Measurements from ENCODE around the gene MSMP. TPM values are rescaled to one million over a fixed set of nuclear protein-coding genes. Genes with fewer than 3 reads are reported as not detected.

MSMP gene
- total and polyA plus RNA-seq, 10 of the 15 experiments (the other 5 are each of a cell fraction or from before 2014, with no cell fraction given), result 0.33 to 2.4 (median 0.86) TPM; not detected in 4

DNA sequence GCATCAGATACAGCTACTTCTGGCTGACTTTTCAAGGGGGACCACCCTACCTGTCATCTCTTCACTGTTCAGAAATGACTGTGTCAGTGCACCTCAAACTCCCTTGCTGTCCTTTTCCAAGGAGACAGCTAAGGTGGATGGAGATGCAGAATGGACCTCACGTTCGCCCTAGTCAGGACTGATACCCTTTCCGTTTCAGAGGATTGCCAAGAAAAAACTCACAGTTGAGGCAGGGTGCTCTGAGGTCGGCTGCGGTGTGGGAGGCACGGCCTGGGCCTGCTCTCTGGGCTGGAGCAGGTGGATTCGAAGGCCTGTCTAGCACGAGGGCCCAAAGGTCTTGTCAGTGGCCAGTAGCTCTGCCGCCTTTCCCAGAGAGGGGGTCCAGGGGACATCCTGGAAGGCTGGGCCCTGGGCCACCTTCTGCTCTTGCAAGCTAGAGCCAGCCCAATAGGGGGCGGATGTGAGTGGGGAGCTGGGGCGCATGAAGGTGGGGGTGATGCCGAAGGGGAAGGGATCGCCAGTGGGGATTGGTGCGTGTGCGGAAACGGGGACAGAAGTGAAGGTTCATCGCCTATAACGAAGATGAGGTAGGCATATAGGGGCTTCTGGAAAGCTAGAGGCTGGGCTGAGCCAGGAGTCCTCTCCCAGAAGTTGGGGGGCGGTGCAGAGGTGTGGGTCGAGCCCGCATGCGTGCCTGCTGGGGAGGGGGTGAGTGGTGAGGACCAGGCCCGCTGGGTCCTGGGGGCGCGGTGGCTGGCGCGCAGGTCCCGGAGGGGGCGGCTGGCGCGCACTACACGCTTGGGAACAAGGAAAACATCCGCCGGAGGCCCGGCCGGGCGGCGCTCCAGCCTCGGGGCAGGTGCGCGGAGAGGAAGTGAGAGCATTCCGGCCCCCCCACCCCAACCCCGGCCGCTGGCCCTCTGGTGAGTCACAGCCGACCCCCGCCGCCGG is 2.5 kb upstream of the MSMP start:
- no peaks in the 10 kb centered on the region for H3K27me3 ChIP-seq (replicated peaks in 1 of 2; ENCODE audit: control insufficient read depth in 2 of 2, insufficient read depth in 2 of 2, low read length in 1 of 2)
- FAIRE-seq (peak; percentile 7), ATAC-seq (peak; percentile 86), DNase-seq (ENCODE audit: low read depth, low spot score) (no peak)
- peaks cover 33% of the 10 kb centered on the region for H3K79me2 ChIP-seq (ENCODE audit: control insufficient read depth, insufficient read depth, low read length)
- peaks cover 22% of the 10 kb centered on the region for H3K4me1 ChIP-seq (ENCODE audit: control insufficient read depth, insufficient read depth, low read length)
- in situ Hi-C loops (cut with MboI) (no loop called here), intact Hi-C loops (cut with micrococcal nuclease; ENCODE audit: unreplicated experiment) (loop anchor here (2.0 kb wide), 1 partner anchor 24 kb away; the partner anchor contains the start of genes CREB3 and TLN1)
- ChIA-PET CTCF (interaction anchor here (0.6 to 2.0 kb wide), 32 partner anchors 9 to 705 kb away, joined by 3 to 27 read pairs (median 6); partner anchors contain the start of genes CCDC107, HINT2, RMRP and SPAG8), RAD21 (ENCODE audit: unreplicated experiment) (interaction anchor here (0.9 to 1.6 kb wide), 9 partner anchors 8 to 109 kb away, joined by 3 to 9 read pairs (median 4); partner anchors contain the start of genes ARHGEF39, CCDC107, CREB3 and GBA2), SMC1A (ENCODE audit: uncharacterized antibody, unreplicated experiment) (interaction anchor here (0.7 to 3.4 kb wide), 13 partner anchors 10 to 126 kb away, joined by 3 to 12 read pairs (median 3); partner anchors contain the start of genes ARHGEF39, CCDC107, CREB3 and RMRP), POLR2A (interaction anchor here (0.7 to 1.5 kb wide), 11 partner anchors 8 to 99 kb away, joined by 3 to 7 read pairs (median 3); partner anchors contain the start of genes CCDC107, HINT2, RMRP and TLN1)
- H2AFZ ChIP-seq (ENCODE audit: control insufficient read depth, low read depth, low read length), result peak overlapping the region; percentile 90
- no TSS peak for BruUV-seq (replicated peaks)
- peak overlapping the region; percentile 90 for H3K4me2 ChIP-seq (ENCODE audit: control insufficient read depth, insufficient read depth)
- H3K9ac ChIP-seq (ENCODE audit: control insufficient read depth, insufficient read depth, low read length), result peak overlapping the region; percentile 97
- H4K20me1 ChIP-seq (ENCODE audit: control insufficient read depth, insufficient read depth), result no peaks in the 10 kb centered on the region
- H3K36me3 ChIP-seq (ENCODE audit: control insufficient read depth in 2 of 2, insufficient read depth in 2 of 2, low read length in 1 of 2), result peaks cover 5 to 13% of the 10 kb centered on the region in 2 experiments
- no peaks in the 10 kb centered on the region for H3K9me3 ChIP-seq (replicated peaks; ENCODE audit: control insufficient read depth, insufficient read depth, low read length)
- H3K4me3 ChIP-seq, result peak overlapping the region; percentile 87
- peak overlapping the region; percentile 98 for H3K27ac ChIP-seq (ENCODE audit: control insufficient read depth, insufficient read depth)
- 5% methylated on average over 40 of the region's 48 CpGs for WGBS (ENCODE audit: insufficient coverage, insufficient replicate concordance, low lambda C conversion rate, missing lambda C conversion rate)
- TF ChIP-seq STAT1 (conservative IDR thresholded peaks at IDR 0.05), result no peak
- peak; percentile 21; the same call in 1 of the 2 replicates for TF ChIP-seq YY1 (IDR thresholded peaks at IDR 0.05; ENCODE audit: low read depth, low read length)
- TF ChIP-seq NR2C1 (IDR thresholded peaks at IDR 0.05), result no peak
- TF ChIP-seq RFX5 (IDR thresholded peaks at IDR 0.05; ENCODE audit: low read depth, low read length), result 0 out of 2 replicates have a peak, but pooled peaks have one; percentile 35
- peak; percentile 82 for TF ChIP-seq GATAD2B (conservative IDR thresholded peaks at IDR 0.05; ENCODE audit: low read depth)
- TF ChIP-seq RELA (IDR thresholded peaks at IDR 0.05; ENCODE audit: borderline replicate concordance, partially characterized antibody), result peak; percentile 16
- TF ChIP-seq ZNF217 (IDR thresholded peaks at IDR 0.05), result 0 out of 2 replicates have a peak, but pooled peaks have one; percentile 14
- 0 out of 2 replicates have a peak, but pooled peaks have one; percentile 5 for TF ChIP-seq MEF2A (IDR thresholded peaks at IDR 0.05; ENCODE audit: insufficient read depth, low read depth, low read length)
- peak; percentile 14; the same call in 1 of the 2 replicates for TF ChIP-seq FOXM1 (IDR thresholded peaks at IDR 0.05; ENCODE audit: low read depth, low read length)
- TF ChIP-seq ASH2L (IDR thresholded peaks at IDR 0.05; ENCODE audit: borderline replicate concordance, low read depth), result peak; percentile 28; the same call in 1 of the 2 replicates
- TF ChIP-seq CBFB (IDR thresholded peaks at IDR 0.05; ENCODE audit: low read depth), result no peak
- no peak for TF ChIP-seq ATF7 (IDR thresholded peaks at IDR 0.05; ENCODE audit: low read depth)
- peak; percentile 73; the same call in 1 of the 2 replicates for TF ChIP-seq TCF3 (IDR thresholded peaks at IDR 0.05; ENCODE audit: borderline replicate concordance, insufficient read depth, low read depth, low read length)
- TF ChIP-seq, protein P1, sequence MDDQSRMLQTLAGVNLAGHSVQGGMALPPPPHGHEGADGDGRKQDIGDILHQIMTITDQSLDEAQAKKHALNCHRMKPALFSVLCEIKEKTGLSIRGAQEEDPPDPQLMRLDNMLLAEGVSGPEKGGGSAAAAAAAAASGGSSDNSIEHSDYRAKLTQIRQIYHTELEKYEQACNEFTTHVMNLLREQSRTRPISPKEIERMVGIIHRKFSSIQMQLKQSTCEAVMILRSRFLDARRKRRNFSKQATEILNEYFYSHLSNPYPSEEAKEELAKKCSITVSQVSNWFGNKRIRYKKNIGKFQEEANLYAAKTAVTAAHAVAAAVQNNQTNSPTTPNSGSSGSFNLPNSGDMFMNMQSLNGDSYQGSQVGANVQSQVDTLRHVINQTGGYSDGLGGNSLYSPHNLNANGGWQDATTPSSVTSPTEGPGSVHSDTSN (IDR thresholded peaks at IDR 0.05; ENCODE audit: insufficient replicate concordance, low read depth, low read length), result no peak
- TF ChIP-seq SMC3 (IDR thresholded peaks at IDR 0.05; ENCODE audit: borderline replicate concordance, low read length), result peak; percentile 29; the same call in 1 of the 2 replicates
- 0 out of 2 replicates have a peak, but pooled peaks have one; percentile 55 for TF ChIP-seq TAF1 (IDR thresholded peaks at IDR 0.05; ENCODE audit: borderline replicate concordance, low read depth, low read length)
- TF ChIP-seq NFXL1 (IDR thresholded peaks at IDR 0.05; ENCODE audit: borderline replicate concordance), result no peak
- no peak for TF ChIP-seq HDAC6 (IDR thresholded peaks at IDR 0.05; ENCODE audit: unreplicated experiment)
- TF ChIP-seq, protein P2, sequence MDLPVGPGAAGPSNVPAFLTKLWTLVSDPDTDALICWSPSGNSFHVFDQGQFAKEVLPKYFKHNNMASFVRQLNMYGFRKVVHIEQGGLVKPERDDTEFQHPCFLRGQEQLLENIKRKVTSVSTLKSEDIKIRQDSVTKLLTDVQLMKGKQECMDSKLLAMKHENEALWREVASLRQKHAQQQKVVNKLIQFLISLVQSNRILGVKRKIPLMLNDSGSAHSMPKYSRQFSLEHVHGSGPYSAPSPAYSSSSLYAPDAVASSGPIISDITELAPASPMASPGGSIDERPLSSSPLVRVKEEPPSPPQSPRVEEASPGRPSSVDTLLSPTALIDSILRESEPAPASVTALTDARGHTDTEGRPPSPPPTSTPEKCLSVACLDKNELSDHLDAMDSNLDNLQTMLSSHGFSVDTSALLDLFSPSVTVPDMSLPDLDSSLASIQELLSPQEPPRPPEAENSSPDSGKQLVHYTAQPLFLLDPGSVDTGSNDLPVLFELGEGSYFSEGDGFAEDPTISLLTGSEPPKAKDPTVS (IDR thresholded peaks at IDR 0.05; ENCODE audit: low read depth, low read length), result no peak

Data from GM12878 (cell line).